CD14-positive monocyte (primary cell): Measurements from ENCODE around the gene FBXL15. TPM values are rescaled to one million over a fixed set of nuclear protein-coding genes. Genes with fewer than 3 reads are reported as not detected.

Source experiments
- DNase-seq, 3 donors: peaks; one replicate each; pipeline ENCODE4 v3.0.0-alpha.2; 2011 to 2022
- H2AFZ ChIP-seq: 2 replicates; pipeline ENCODE4 v1.6.0; 2012; ENCODE audit warnings: mild to moderate bottlenecking, low read depth, low read length, inconsistent platforms; ENCODE audit not compliant: insufficient read depth, poor library complexity, severe bottlenecking
- H3K27ac ChIP-seq, 2 donors: 1 replicate in 1 of 2; 2 replicates in 1 of 2; pipeline ENCODE4 v1.5.1; 2012 to 2013; ENCODE audit warnings: low read length in 2 of 2, control low read depth in 1 of 2, inconsistent platforms in 1 of 2, low read depth in 1 of 2, mild to moderate bottlenecking in 1 of 2
- H3K27me3 ChIP-seq, 2 donors: one replicate each; pipeline versions ENCODE4 v1.6.0 to v1.6.1; 2011 to 2013; ENCODE audit warnings: low read length in 2 of 2; ENCODE audit not compliant: control insufficient read depth in 2 of 2, insufficient read depth in 2 of 2
- H3K36me3 ChIP-seq, 2 donors: replicated peaks in 1 of 2; 1 replicate in 1 of 2; 2 replicates in 1 of 2; pipeline versions ENCODE4 v1.5.1 to v1.6.1; 2012 to 2013; ENCODE audit warnings: low read length in 2 of 2, control low read depth in 1 of 2, inconsistent platforms in 1 of 2, mild to moderate bottlenecking in 1 of 2; ENCODE audit not compliant: insufficient read depth in 2 of 2, control insufficient read depth in 1 of 2
- H3K4me1 ChIP-seq, 2 donors: 1 replicate in 1 of 2; 2 replicates in 1 of 2; pipeline versions ENCODE4 v1.5.1 to v1.6.1; 2012 to 2013; ENCODE audit warnings: low read length in 2 of 2, control low read depth in 1 of 2, inconsistent platforms in 1 of 2, mild to moderate bottlenecking in 1 of 2, moderate library complexity in 1 of 2; ENCODE audit not compliant: insufficient read depth in 2 of 2, control insufficient read depth in 1 of 2
- H3K4me2 ChIP-seq: replicated peaks from 2 replicates; pipeline ENCODE3; 2012; ENCODE audit warnings: low read length, moderate library complexity, mild to moderate bottlenecking; ENCODE audit not compliant: poor library complexity, severe bottlenecking; ENCODE audit errors: extremely low read depth
- H3K4me3 ChIP-seq, 3 experiments: fragments of 200-600 bp in 1 of 3; sonication (generic) in 1 of 3; replicated peaks in 1 of 3; 1 replicate in 2 of 3; 2 replicates in 1 of 3; pipeline ENCODE4 v1.5.1; 2011 to 2013; ENCODE audit warnings: low read length in 3 of 3, mild to moderate bottlenecking in 3 of 3, control low read depth in 2 of 3, low read depth in 2 of 3, inconsistent platforms in 1 of 3, moderate library complexity in 1 of 3
- H3K79me2 ChIP-seq: 2 replicates; pipeline ENCODE4 v1.6.0; 2012; ENCODE audit warnings: mild to moderate bottlenecking, control low read depth, inconsistent platforms, low read length, moderate library complexity; ENCODE audit not compliant: insufficient read depth
- H3K9ac ChIP-seq: 2 replicates; pipeline ENCODE4 v1.6.0; 2017; ENCODE audit warnings: low read length, mild to moderate bottlenecking; ENCODE audit not compliant: insufficient read depth, poor library complexity, severe bottlenecking
- H3K9me3 ChIP-seq, 2 donors: replicated peaks in 1 of 2; 1 replicate in 1 of 2; 2 replicates in 1 of 2; pipeline versions ENCODE4 v1.5.1 to v1.6.1; 2012 to 2013; ENCODE audit warnings: low read length in 2 of 2, control low read depth in 1 of 2; ENCODE audit not compliant: control insufficient read depth in 1 of 2, insufficient read depth in 1 of 2
- H4K20me1 ChIP-seq: 2 replicates; pipeline ENCODE4 v1.6.0; 2012; ENCODE audit warnings: mild to moderate bottlenecking, low read length, control low read depth, moderate library complexity; ENCODE audit not compliant: insufficient read depth
- H3K27ac Mint-ChIP-seq, 7 donors: one replicate each; pipeline ENCODE4 v1.8.0; 2020; ENCODE audit warnings: mild to moderate bottlenecking in 7 of 7, mixed read lengths in 7 of 7, moderate library complexity in 6 of 7, inconsistent platforms in 2 of 7
- H3K27me3 Mint-ChIP-seq, 3 donors: one replicate each; pipeline ENCODE4 v1.8.0; 2021 to 2022; ENCODE audit warnings: low read depth in 3 of 3, mild to moderate bottlenecking in 3 of 3, mixed read lengths in 3 of 3, moderate library complexity in 3 of 3, inconsistent platforms in 1 of 3
- H3K36me3 Mint-ChIP-seq, 2 donors: one replicate each; pipeline ENCODE4 v1.8.0; 2020; ENCODE audit warnings: mixed read lengths in 2 of 2, inconsistent platforms in 1 of 2, mild to moderate bottlenecking in 1 of 2
- H3K4me1 Mint-ChIP-seq: one replicate; pipeline ENCODE4 v1.8.0; 2020; ENCODE audit warnings: mild to moderate bottlenecking, mixed read lengths
- H3K4me3 Mint-ChIP-seq, 2 donors: one replicate each; pipeline ENCODE4 v1.8.0; 2020; ENCODE audit warnings: mild to moderate bottlenecking in 2 of 2, mixed read lengths in 2 of 2, moderate library complexity in 1 of 2
- H3K9me3 Mint-ChIP-seq, 7 donors: one replicate each; pipeline ENCODE4 v1.8.0; 2020 to 2022; ENCODE audit warnings: mixed read lengths in 7 of 7, mild to moderate bottlenecking in 6 of 7, moderate library complexity in 6 of 7, inconsistent platforms in 2 of 7
- CTCF ChIP-seq: fragments of 200-600 bp; IDR thresholded peaks from one replicate; pipeline ENCODE4 v1.8.0; 2022; ENCODE audit warnings: antibody characterized with exemption, mild to moderate bottlenecking
- WGBS: methylation state at CpG from one replicate; pipeline ENCODE4 v1.1.5; 2013; ENCODE audit warnings: missing lambda C conversion rate; ENCODE audit not compliant: insufficient coverage; 5-methylcytosine and 5-hydroxymethylcytosine counted together
- intact Hi-C, 2 donors: fragments of 100-400 bp; cut with micrococcal nuclease; formaldehyde crosslinking; loops; one replicate each; pipeline versions ENCODE4 v1.15.0 to v1.15.1; 2023
- polyA plus RNA-seq, 3 donors: library from polyadenylated mRNA; depleted of rRNA in 1 of 3; unstranded in 2 of 3; stranded (reverse) in 1 of 3; fragments of 300-500 nt in 2 of 3; fragments of >200 nt in 1 of 3; fragmentation: Illumina TruSeq in 2 of 3; gene quantifications; 1 replicate in 2 of 3; 2 replicates in 1 of 3; pipeline ENCODE4 v1.2.3, GENCODE V29; 2012 to 2021

FBXL15 gene
- polyA plus RNA-seq, 3 donors = 16.0 to 36.3 (median 25.5) TPM

GRCh38 chr10:102413053-102413705, 7.5 kb upstream of the FBXL15 start:
- Histone ChIP-seq H3K27me3 (peaks cover 42 to 69% of the 10 kb centered on the region in 2 donors), H3K9ac (no peak overlapping the region), H3K4me1 (peaks cover 6 to 22% of the 10 kb centered on the region in 2 donors), H3K4me3 (no peak overlapping the region), H3K4me2 (no peak overlapping the region), H3K27ac (no peak overlapping the region), H3K79me2 (no peaks in the 10 kb centered on the region), H3K9me3 (peaks cover 0 to 28% of the 10 kb centered on the region in 2 donors), H2AFZ (no peak overlapping the region), H4K20me1 (no peaks in the 10 kb centered on the region), H3K36me3 (no peaks in the 10 kb centered on the region)
- no peak for TF ChIP-seq CTCF
- intact Hi-C loops = no loop called here
- Mint-ChIP-seq H3K9me3 (peaks cover 0 to 17% (median 10%) of the 10 kb centered on the region in 7 donors), H3K36me3 (peaks cover 3 to 14% of the 10 kb centered on the region in 2 donors), H3K4me3 (peak overlapping the region in 1 of 2 donors; percentile 60), H3K4me1 (peaks cover 23% of the 10 kb centered on the region), H3K27ac (no peak overlapping the region), H3K27me3 (peaks cover 57 to 81% (median 57%) of the 10 kb centered on the region in 3 donors)
- WGBS = 75% methylated on average over 1 of the region's 5 CpGs
- peak in 1 of 3 donors; percentile 55 for DNase-seq

- Histone ChIP-seq H4K20me1 (no peaks in the 10 kb centered on the region), H2AFZ (no peak overlapping the region), H3K36me3 (no peaks in the 10 kb centered on the region), H3K79me2 (no peaks in the 10 kb centered on the region), H3K4me1 (peaks cover 6 to 18% of the 10 kb centered on the region in 2 donors), H3K27me3 (peaks cover 41 to 70% of the 10 kb centered on the region in 2 donors), H3K9ac (no peak overlapping the region), H3K4me2 (no peak overlapping the region), H3K9me3 (peaks cover 0 to 22% of the 10 kb centered on the region in 2 donors), H3K4me3 (no peak overlapping the region), H3K27ac (no peak overlapping the region)
- Mint-ChIP-seq H3K4me3 (no peak overlapping the region), H3K4me1 (peaks cover 21% of the 10 kb centered on the region), H3K36me3 (peaks cover 0 to 11% of the 10 kb centered on the region in 2 donors), H3K27ac (no peak overlapping the region), H3K27me3 (peaks cover 57 to 82% (median 60%) of the 10 kb centered on the region in 3 donors), H3K9me3 (peaks cover 0 to 13% (median 11%) of the 10 kb centered on the region in 7 donors)
- TF ChIP-seq CTCF = no peak
- no peak for DNase-seq
- intact Hi-C loops = loop anchor here in 1 of 2 donors (2.0 kb wide), 1 partner anchor 13 kb away; no protein-coding TSS in a partner anchor
- 98% methylated on average over 14 of the region's 16 CpGs for WGBS
Observed at GRCh38 chr10:102413806-102414561, 6.7 kb upstream of the FBXL15 start.
